Peyer's patch (tissue), 4 donors: ENCODE results near the gene TMCC3. TPM values are rescaled to one million over a fixed set of nuclear protein-coding genes. Genes with fewer than 3 reads are reported as not detected.

Experiments
- DNase-seq, 3 donors: peaks; one replicate each; pipeline ENCODE4 v3.0.0-alpha.2; 2017 to 2019
- H3K27ac ChIP-seq, 4 donors: fragments of 200-600 bp; sonication (generic); one replicate each; pipeline ENCODE4 v1.5.1; 2016 to 2019
- H3K27me3 ChIP-seq, 2 donors: fragments of 200-600 bp; sonication (generic); one replicate each; pipeline ENCODE4 v1.5.1; 2019
- H3K36me3 ChIP-seq, 3 donors: fragments of 200-600 bp; sonication (generic); one replicate each; pipeline ENCODE4 v1.5.1; 2016 to 2019
- H3K4me1 ChIP-seq, 4 donors: fragments of 200-600 bp; sonication (generic); one replicate each; pipeline ENCODE4 v1.5.1; 2016 to 2019
- H3K4me3 ChIP-seq, 4 donors: fragments of 200-600 bp; sonication (generic); 1 replicate in 3 of 4; 2 replicates in 1 of 4; pipeline ENCODE4 v1.5.1; 2016 to 2019; ENCODE audit warnings: mild to moderate bottlenecking in 1 of 4
- H3K9me3 ChIP-seq, 4 donors: fragments of 200-600 bp; sonication (generic); one replicate each; pipeline ENCODE4 v1.5.1; 2016 to 2019; ENCODE audit warnings: mild to moderate bottlenecking in 1 of 4
- CTCF ChIP-seq, 6 experiments: fragments of 450-650 bp in 4 of 6; fragments of 200-600 bp in 2 of 6; sonication (generic) in 1 of 6; IDR thresholded peaks; one replicate each; pipeline ENCODE4 v1.5.1; 2017 to 2019; ENCODE audit warnings: antibody characterized with exemption in 6 of 6, mild to moderate bottlenecking in 3 of 6, moderate library complexity in 1 of 6
- POLR2A ChIP-seq, 2 donors: fragments of 450-650 bp; IDR thresholded peaks; one replicate each; pipeline ENCODE4 v1.5.1; 2017; ENCODE audit warnings: antibody characterized with exemption in 2 of 2, mild to moderate bottlenecking in 2 of 2, moderate library complexity in 2 of 2
- total RNA-seq, 4 donors: library from RNA; depleted of rRNA; stranded (reverse); fragments of >200 nt; gene quantifications; one replicate each; pipeline ENCODE4 v1.1.0, GENCODE V29; 2016

TMCC3 gene
- total RNA-seq, 4 donors from 2014 or later, result 15.7 to 50.3 (median 32.1) TPM

- Histone ChIP-seq H3K4me1 (no peaks in the 10 kb centered on the region), H3K36me3 (no peaks in the 10 kb centered on the region), H3K27ac (no peak overlapping the region), H3K9me3 (no peaks in the 10 kb centered on the region), H3K4me3 (no peak overlapping the region), H3K27me3 (no peaks in the 10 kb centered on the region)
- no peak for DNase-seq
- TF ChIP-seq POLR2A (IDR thresholded peaks at IDR 0.05) (no peak), CTCF (IDR thresholded peaks at IDR 0.05) (no peak)
These were observed 20.5 kb upstream of the TMCC3 start for GRCh38 chr12:94670898-94671297.

- Histone ChIP-seq H3K27ac (no peak overlapping the region), H3K27me3 (no peaks in the 10 kb centered on the region), H3K4me1 (no peaks in the 10 kb centered on the region), H3K36me3 (no peaks in the 10 kb centered on the region), H3K4me3 (no peak overlapping the region), H3K9me3 (no peaks in the 10 kb centered on the region)
- no peak for DNase-seq
- TF ChIP-seq CTCF (IDR thresholded peaks at IDR 0.05) (no peak), POLR2A (IDR thresholded peaks at IDR 0.05) (no peak)
These were observed 19.7 kb upstream of the TMCC3 start for GRCh38 chr12:94670075-94670474.

- Histone ChIP-seq H3K4me1 (no peaks in the 10 kb centered on the region), H3K27ac (no peak overlapping the region), H3K9me3 (no peaks in the 10 kb centered on the region), H3K27me3 (no peaks in the 10 kb centered on the region), H3K4me3 (no peak overlapping the region), H3K36me3 (no peaks in the 10 kb centered on the region)
- TF ChIP-seq POLR2A (IDR thresholded peaks at IDR 0.05) (no peak), CTCF (IDR thresholded peaks at IDR 0.05) (no peak)
- no peak for DNase-seq
These were observed 16.7 kb upstream of the TMCC3 start for GRCh38 chr12:94667031-94667540.

- Histone ChIP-seq H3K4me3 (no peak overlapping the region), H3K4me1 (no peaks in the 10 kb centered on the region), H3K9me3 (no peaks in the 10 kb centered on the region), H3K27ac (no peak overlapping the region), H3K27me3 (no peaks in the 10 kb centered on the region), H3K36me3 (no peaks in the 10 kb centered on the region)
- DNase-seq, result no peak
- no peak for TF ChIP-seq CTCF (IDR thresholded peaks at IDR 0.05)
- TF ChIP-seq POLR2A (IDR thresholded peaks at IDR 0.05), result no peak
These were observed 15.8 kb upstream of the TMCC3 start for GRCh38 chr12:94666158-94666557.

GRCh38 chr12:94663702-94664101, 13.3 kb upstream of the TMCC3 start:
- no peak for DNase-seq
- Histone ChIP-seq H3K9me3 (no peaks in the 10 kb centered on the region), H3K4me1 (no peaks in the 10 kb centered on the region), H3K4me3 (no peak overlapping the region), H3K27ac (no peak overlapping the region), H3K27me3 (no peaks in the 10 kb centered on the region), H3K36me3 (no peaks in the 10 kb centered on the region)
- TF ChIP-seq CTCF (IDR thresholded peaks at IDR 0.05), result no peak
- no peak for TF ChIP-seq POLR2A (IDR thresholded peaks at IDR 0.05)

- Histone ChIP-seq H3K27me3 (no peaks in the 10 kb centered on the region), H3K27ac (no peak overlapping the region), H3K36me3 (no peaks in the 10 kb centered on the region), H3K4me3 (no peak overlapping the region), H3K4me1 (no peaks in the 10 kb centered on the region), H3K9me3 (no peaks in the 10 kb centered on the region)
- TF ChIP-seq POLR2A (IDR thresholded peaks at IDR 0.05), result no peak
- no peak for TF ChIP-seq CTCF (IDR thresholded peaks at IDR 0.05)
- no peak for DNase-seq
These were observed 12.7 kb upstream of the TMCC3 start for GRCh38 chr12:94663071-94663470.
